ENCODE measurements around the gene SLC27A3. TPM values are rescaled to one million over a fixed set of nuclear protein-coding genes. Genes with fewer than 3 reads are reported as not detected.

The SLC27A3 gene
- total and polyA plus RNA-seq, 2 of the 8 experiments (the other 6 are each of a cell fraction or from before 2014, with no cell fraction given), result 39.1 to 40.1 TPM

GRCh38 chr1:153745417-153745816 is 29.8 kb upstream of the SLC27A3 start (continued):
- TF ChIP-seq, protein P1, sequence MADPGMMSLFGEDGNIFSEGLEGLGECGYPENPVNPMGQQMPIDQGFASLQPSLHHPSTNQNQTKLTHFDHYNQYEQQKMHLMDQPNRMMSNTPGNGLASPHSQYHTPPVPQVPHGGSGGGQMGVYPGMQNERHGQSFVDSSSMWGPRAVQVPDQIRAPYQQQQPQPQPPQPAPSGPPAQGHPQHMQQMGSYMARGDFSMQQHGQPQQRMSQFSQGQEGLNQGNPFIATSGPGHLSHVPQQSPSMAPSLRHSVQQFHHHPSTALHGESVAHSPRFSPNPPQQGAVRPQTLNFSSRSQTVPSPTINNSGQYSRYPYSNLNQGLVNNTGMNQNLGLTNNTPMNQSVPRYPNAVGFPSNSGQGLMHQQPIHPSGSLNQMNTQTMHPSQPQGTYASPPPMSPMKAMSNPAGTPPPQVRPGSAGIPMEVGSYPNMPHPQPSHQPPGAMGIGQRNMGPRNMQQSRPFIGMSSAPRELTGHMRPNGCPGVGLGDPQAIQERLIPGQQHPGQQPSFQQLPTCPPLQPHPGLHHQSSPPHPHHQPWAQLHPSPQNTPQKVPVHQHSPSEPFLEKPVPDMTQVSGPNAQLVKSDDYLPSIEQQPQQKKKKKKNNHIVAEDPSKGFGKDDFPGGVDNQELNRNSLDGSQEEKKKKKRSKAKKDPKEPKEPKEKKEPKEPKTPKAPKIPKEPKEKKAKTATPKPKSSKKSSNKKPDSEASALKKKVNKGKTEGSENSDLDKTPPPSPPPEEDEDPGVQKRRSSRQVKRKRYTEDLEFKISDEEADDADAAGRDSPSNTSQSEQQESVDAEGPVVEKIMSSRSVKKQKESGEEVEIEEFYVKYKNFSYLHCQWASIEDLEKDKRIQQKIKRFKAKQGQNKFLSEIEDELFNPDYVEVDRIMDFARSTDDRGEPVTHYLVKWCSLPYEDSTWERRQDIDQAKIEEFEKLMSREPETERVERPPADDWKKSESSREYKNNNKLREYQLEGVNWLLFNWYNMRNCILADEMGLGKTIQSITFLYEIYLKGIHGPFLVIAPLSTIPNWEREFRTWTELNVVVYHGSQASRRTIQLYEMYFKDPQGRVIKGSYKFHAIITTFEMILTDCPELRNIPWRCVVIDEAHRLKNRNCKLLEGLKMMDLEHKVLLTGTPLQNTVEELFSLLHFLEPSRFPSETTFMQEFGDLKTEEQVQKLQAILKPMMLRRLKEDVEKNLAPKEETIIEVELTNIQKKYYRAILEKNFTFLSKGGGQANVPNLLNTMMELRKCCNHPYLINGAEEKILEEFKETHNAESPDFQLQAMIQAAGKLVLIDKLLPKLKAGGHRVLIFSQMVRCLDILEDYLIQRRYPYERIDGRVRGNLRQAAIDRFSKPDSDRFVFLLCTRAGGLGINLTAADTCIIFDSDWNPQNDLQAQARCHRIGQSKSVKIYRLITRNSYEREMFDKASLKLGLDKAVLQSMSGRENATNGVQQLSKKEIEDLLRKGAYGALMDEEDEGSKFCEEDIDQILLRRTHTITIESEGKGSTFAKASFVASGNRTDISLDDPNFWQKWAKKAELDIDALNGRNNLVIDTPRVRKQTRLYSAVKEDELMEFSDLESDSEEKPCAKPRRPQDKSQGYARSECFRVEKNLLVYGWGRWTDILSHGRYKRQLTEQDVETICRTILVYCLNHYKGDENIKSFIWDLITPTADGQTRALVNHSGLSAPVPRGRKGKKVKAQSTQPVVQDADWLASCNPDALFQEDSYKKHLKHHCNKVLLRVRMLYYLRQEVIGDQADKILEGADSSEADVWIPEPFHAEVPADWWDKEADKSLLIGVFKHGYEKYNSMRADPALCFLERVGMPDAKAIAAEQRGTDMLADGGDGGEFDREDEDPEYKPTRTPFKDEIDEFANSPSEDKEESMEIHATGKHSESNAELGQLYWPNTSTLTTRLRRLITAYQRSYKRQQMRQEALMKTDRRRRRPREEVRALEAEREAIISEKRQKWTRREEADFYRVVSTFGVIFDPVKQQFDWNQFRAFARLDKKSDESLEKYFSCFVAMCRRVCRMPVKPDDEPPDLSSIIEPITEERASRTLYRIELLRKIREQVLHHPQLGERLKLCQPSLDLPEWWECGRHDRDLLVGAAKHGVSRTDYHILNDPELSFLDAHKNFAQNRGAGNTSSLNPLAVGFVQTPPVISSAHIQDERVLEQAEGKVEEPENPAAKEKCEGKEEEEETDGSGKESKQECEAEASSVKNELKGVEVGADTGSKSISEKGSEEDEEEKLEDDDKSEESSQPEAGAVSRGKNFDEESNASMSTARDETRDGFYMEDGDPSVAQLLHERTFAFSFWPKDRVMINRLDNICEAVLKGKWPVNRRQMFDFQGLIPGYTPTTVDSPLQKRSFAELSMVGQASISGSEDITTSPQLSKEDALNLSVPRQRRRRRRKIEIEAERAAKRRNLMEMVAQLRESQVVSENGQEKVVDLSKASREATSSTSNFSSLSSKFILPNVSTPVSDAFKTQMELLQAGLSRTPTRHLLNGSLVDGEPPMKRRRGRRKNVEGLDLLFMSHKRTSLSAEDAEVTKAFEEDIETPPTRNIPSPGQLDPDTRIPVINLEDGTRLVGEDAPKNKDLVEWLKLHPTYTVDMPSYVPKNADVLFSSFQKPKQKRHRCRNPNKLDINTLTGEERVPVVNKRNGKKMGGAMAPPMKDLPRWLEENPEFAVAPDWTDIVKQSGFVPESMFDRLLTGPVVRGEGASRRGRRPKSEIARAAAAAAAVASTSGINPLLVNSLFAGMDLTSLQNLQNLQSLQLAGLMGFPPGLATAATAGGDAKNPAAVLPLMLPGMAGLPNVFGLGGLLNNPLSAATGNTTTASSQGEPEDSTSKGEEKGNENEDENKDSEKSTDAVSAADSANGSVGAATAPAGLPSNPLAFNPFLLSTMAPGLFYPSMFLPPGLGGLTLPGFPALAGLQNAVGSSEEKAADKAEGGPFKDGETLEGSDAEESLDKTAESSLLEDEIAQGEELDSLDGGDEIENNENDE (IDR thresholded peaks at IDR 0.05; ENCODE audit: insufficient replicate concordance, low read length), result peak; percentile 21
- TF ChIP-seq CEBPB (IDR thresholded peaks at IDR 0.05; ENCODE audit: low read depth, low read length) (no peak), EP300 (IDR thresholded peaks at IDR 0.05; ENCODE audit: borderline replicate concordance in 1 of 2, low read depth in 2 of 2, low read length in 2 of 2) (peak in 1 of 2 experiments; percentile 91; a peak in 1 of 3 replicates), HDAC2 (IDR thresholded peaks at IDR 0.05; ENCODE audit: borderline replicate concordance in 1 of 2, low read depth in 2 of 2, low read length in 2 of 2) (peak; percentile 29 to 83; a peak in 2 of 4 replicates), SRF (IDR thresholded peaks at IDR 0.05; ENCODE audit: low read depth, low read length) (no peak), JUND (IDR thresholded peaks at IDR 0.05; ENCODE audit: low read length) (no peak), NANOG (IDR thresholded peaks at IDR 0.05; ENCODE audit: insufficient read depth, low read depth, low read length, poor library complexity, severe bottlenecking) (peak; percentile 69), RAD21 (IDR thresholded peaks at IDR 0.05 in 1 of 2, conservative IDR thresholded peaks at IDR 0.05 in 1 of 2; ENCODE audit: low read depth in 2 of 2, low read length in 2 of 2) (no peak; a peak in 1 of 4 replicates)
- TF ChIP-seq, protein P2, sequence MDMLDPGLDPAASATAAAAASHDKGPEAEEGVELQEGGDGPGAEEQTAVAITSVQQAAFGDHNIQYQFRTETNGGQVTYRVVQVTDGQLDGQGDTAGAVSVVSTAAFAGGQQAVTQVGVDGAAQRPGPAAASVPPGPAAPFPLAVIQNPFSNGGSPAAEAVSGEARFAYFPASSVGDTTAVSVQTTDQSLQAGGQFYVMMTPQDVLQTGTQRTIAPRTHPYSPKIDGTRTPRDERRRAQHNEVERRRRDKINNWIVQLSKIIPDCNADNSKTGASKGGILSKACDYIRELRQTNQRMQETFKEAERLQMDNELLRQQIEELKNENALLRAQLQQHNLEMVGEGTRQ (IDR thresholded peaks at IDR 0.05; ENCODE audit: low read length), result no peak

All from H1 (cell line).